ENCODE results near the gene DUS3L. TPM values are rescaled to one million over a fixed set of nuclear protein-coding genes. Genes with fewer than 3 reads are reported as not detected.

The DUS3L gene
- total and polyA plus RNA-seq, 2 of the 8 experiments (the other 6 are each of a cell fraction or from before 2014, with no cell fraction given): 37.6 to 39.1 TPM

- TF ChIP-seq SIRT6 (IDR thresholded peaks at IDR 0.05; ENCODE audit: low read length) (no peak), EGR1 (IDR thresholded peaks at IDR 0.05; ENCODE audit: borderline replicate concordance, low read depth, low read length) (no peak), BACH1 (IDR thresholded peaks at IDR 0.05; ENCODE audit: low read length) (no peak), RFX5 (IDR thresholded peaks at IDR 0.05; ENCODE audit: borderline replicate concordance, low read depth, low read length) (no peak), TAF7 (optimal IDR thresholded peaks at IDR 0.05; ENCODE audit: borderline replicate concordance, low read depth, low read length) (no peak)
- TF ChIP-seq, protein P1, sequence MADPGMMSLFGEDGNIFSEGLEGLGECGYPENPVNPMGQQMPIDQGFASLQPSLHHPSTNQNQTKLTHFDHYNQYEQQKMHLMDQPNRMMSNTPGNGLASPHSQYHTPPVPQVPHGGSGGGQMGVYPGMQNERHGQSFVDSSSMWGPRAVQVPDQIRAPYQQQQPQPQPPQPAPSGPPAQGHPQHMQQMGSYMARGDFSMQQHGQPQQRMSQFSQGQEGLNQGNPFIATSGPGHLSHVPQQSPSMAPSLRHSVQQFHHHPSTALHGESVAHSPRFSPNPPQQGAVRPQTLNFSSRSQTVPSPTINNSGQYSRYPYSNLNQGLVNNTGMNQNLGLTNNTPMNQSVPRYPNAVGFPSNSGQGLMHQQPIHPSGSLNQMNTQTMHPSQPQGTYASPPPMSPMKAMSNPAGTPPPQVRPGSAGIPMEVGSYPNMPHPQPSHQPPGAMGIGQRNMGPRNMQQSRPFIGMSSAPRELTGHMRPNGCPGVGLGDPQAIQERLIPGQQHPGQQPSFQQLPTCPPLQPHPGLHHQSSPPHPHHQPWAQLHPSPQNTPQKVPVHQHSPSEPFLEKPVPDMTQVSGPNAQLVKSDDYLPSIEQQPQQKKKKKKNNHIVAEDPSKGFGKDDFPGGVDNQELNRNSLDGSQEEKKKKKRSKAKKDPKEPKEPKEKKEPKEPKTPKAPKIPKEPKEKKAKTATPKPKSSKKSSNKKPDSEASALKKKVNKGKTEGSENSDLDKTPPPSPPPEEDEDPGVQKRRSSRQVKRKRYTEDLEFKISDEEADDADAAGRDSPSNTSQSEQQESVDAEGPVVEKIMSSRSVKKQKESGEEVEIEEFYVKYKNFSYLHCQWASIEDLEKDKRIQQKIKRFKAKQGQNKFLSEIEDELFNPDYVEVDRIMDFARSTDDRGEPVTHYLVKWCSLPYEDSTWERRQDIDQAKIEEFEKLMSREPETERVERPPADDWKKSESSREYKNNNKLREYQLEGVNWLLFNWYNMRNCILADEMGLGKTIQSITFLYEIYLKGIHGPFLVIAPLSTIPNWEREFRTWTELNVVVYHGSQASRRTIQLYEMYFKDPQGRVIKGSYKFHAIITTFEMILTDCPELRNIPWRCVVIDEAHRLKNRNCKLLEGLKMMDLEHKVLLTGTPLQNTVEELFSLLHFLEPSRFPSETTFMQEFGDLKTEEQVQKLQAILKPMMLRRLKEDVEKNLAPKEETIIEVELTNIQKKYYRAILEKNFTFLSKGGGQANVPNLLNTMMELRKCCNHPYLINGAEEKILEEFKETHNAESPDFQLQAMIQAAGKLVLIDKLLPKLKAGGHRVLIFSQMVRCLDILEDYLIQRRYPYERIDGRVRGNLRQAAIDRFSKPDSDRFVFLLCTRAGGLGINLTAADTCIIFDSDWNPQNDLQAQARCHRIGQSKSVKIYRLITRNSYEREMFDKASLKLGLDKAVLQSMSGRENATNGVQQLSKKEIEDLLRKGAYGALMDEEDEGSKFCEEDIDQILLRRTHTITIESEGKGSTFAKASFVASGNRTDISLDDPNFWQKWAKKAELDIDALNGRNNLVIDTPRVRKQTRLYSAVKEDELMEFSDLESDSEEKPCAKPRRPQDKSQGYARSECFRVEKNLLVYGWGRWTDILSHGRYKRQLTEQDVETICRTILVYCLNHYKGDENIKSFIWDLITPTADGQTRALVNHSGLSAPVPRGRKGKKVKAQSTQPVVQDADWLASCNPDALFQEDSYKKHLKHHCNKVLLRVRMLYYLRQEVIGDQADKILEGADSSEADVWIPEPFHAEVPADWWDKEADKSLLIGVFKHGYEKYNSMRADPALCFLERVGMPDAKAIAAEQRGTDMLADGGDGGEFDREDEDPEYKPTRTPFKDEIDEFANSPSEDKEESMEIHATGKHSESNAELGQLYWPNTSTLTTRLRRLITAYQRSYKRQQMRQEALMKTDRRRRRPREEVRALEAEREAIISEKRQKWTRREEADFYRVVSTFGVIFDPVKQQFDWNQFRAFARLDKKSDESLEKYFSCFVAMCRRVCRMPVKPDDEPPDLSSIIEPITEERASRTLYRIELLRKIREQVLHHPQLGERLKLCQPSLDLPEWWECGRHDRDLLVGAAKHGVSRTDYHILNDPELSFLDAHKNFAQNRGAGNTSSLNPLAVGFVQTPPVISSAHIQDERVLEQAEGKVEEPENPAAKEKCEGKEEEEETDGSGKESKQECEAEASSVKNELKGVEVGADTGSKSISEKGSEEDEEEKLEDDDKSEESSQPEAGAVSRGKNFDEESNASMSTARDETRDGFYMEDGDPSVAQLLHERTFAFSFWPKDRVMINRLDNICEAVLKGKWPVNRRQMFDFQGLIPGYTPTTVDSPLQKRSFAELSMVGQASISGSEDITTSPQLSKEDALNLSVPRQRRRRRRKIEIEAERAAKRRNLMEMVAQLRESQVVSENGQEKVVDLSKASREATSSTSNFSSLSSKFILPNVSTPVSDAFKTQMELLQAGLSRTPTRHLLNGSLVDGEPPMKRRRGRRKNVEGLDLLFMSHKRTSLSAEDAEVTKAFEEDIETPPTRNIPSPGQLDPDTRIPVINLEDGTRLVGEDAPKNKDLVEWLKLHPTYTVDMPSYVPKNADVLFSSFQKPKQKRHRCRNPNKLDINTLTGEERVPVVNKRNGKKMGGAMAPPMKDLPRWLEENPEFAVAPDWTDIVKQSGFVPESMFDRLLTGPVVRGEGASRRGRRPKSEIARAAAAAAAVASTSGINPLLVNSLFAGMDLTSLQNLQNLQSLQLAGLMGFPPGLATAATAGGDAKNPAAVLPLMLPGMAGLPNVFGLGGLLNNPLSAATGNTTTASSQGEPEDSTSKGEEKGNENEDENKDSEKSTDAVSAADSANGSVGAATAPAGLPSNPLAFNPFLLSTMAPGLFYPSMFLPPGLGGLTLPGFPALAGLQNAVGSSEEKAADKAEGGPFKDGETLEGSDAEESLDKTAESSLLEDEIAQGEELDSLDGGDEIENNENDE (IDR thresholded peaks at IDR 0.05; ENCODE audit: insufficient replicate concordance, low read length): no peak
Measured at GRCh38 chr19:5825178-5825577, 34.2 kb upstream of the DUS3L start (continued).
